Measurements from ENCODE around the gene TAX1BP3. TPM values are rescaled to one million over a fixed set of nuclear protein-coding genes. Genes with fewer than 3 reads are reported as not detected.

The TAX1BP3 gene
- total RNA-seq, 2 donors from 2014 or later = 69.6 to 86.8 TPM

- Mint-ChIP-seq H3K36me3 (ENCODE audit: low read depth) (peaks cover 34% of the 10 kb centered on the region), H3K27ac (peak overlapping the region; percentile 81), H3K27me3 (ENCODE audit: insufficient read depth) (no peaks in the 10 kb centered on the region), H3K9me3 (no peaks in the 10 kb centered on the region), H3K4me1 (peaks cover 14% of the 10 kb centered on the region), H3K4me3 (no peak overlapping the region)
- Histone ChIP-seq H3K36me3 (ENCODE audit: control insufficient read depth, insufficient read depth, low read length) (peaks cover 21% of the 10 kb centered on the region), H3K9me3 (ENCODE audit: control insufficient read depth, low read length) (no peaks in the 10 kb centered on the region), H3K9ac (ENCODE audit: extremely low read depth, low read length, poor library complexity, severe bottlenecking) (no peak overlapping the region), H3K27ac (ENCODE audit: low read depth, low read length) (no peak overlapping the region), H3K4me1 (ENCODE audit: control insufficient read depth, insufficient read depth, low read length) (peaks cover 9% of the 10 kb centered on the region), H3K27me3 (ENCODE audit: control insufficient read depth, insufficient read depth, low read length, poor library complexity, severe bottlenecking) (no peaks in the 10 kb centered on the region), H3K4me3 (ENCODE audit: low read length) (no peak overlapping the region)
- no peak for TF ChIP-seq CTCF (conservative IDR thresholded peaks at IDR 0.05)
- WGBS, 2 experiments (ENCODE audit: insufficient coverage in 1 of 2, insufficient read length in 1 of 2) = 80 to 100% methylated on average over 1 to 7 of the region's 7 CpGs
- no peak for DNase-seq
These were observed 28.3 kb downstream of the TAX1BP3 start for GRCh38 chr17:3639981-3640596.

- peak overlapping the region; percentile 80 for H3K27ac Mint-ChIP-seq
- peak overlapping the region; percentile 40 for H3K27ac ChIP-seq (ENCODE audit: low read depth, low read length)
- no peaks in the 10 kb centered on the region for H3K27me3 ChIP-seq (ENCODE audit: control insufficient read depth, insufficient read depth, low read length, poor library complexity, severe bottlenecking)
- peaks cover 27% of the 10 kb centered on the region for H3K4me1 Mint-ChIP-seq
- TF ChIP-seq CTCF (conservative IDR thresholded peaks at IDR 0.05) = no peak
- no peaks in the 10 kb centered on the region for H3K9me3 ChIP-seq (ENCODE audit: control insufficient read depth, low read length)
- peaks cover 25% of the 10 kb centered on the region for H3K36me3 ChIP-seq (ENCODE audit: control insufficient read depth, insufficient read depth, low read length)
- H3K36me3 Mint-ChIP-seq (ENCODE audit: low read depth) = peaks cover 34% of the 10 kb centered on the region
- 1 to 2% methylated on average over 17 to 31 of the region's 31 CpGs for WGBS, 2 experiments (ENCODE audit: insufficient coverage in 1 of 2, insufficient read length in 1 of 2)
- peaks cover 9% of the 10 kb centered on the region for H3K4me1 ChIP-seq (ENCODE audit: control insufficient read depth, insufficient read depth, low read length)
- H3K4me3 ChIP-seq (ENCODE audit: low read length) = peak overlapping the region; percentile 93
- H3K9ac ChIP-seq (ENCODE audit: extremely low read depth, low read length, poor library complexity, severe bottlenecking) = peak overlapping the region; percentile 77
- H3K4me3 Mint-ChIP-seq = peak overlapping the region; percentile 92
- DNase-seq = no peak
- H3K27me3 Mint-ChIP-seq (ENCODE audit: insufficient read depth) = no peaks in the 10 kb centered on the region
- no peaks in the 10 kb centered on the region for H3K9me3 Mint-ChIP-seq
These were observed 31.4 kb downstream of the TAX1BP3 start for GRCh38 chr17:3636908-3637373.

- no peak for TF ChIP-seq CTCF (conservative IDR thresholded peaks at IDR 0.05)
- Histone ChIP-seq H3K27me3 (ENCODE audit: control insufficient read depth, insufficient read depth, low read length, poor library complexity, severe bottlenecking) (no peaks in the 10 kb centered on the region), H3K4me3 (ENCODE audit: low read length) (peak within 1 kb of the TSS; percentile 93), H3K9me3 (ENCODE audit: control insufficient read depth, low read length) (no peaks in the 10 kb centered on the region), H3K36me3 (ENCODE audit: control insufficient read depth, insufficient read depth, low read length) (peaks cover 27% of the 10 kb centered on the region), H3K4me1 (ENCODE audit: control insufficient read depth, insufficient read depth, low read length) (peaks cover 9% of the 10 kb centered on the region), H3K9ac (ENCODE audit: extremely low read depth, low read length, poor library complexity, severe bottlenecking) (peak within 1 kb of the TSS; percentile 77), H3K27ac (ENCODE audit: low read depth, low read length) (peak within 1 kb of the TSS; percentile 40)
- peak; percentile 100 for DNase-seq
- 0 to 1% methylated on average over 49 to 68 of the region's 68 CpGs for WGBS, 2 experiments (ENCODE audit: insufficient coverage in 1 of 2, insufficient read length in 1 of 2)
- H3K36me3 Mint-ChIP-seq (ENCODE audit: low read depth) = peaks cover 29% of the 10 kb centered on the region
- H3K9me3 Mint-ChIP-seq = no peaks in the 10 kb centered on the region
- H3K4me3 Mint-ChIP-seq = peak within 1 kb of the TSS; percentile 92
- H3K4me1 Mint-ChIP-seq = peaks cover 26% of the 10 kb centered on the region
- no peaks in the 10 kb centered on the region for H3K27me3 Mint-ChIP-seq (ENCODE audit: insufficient read depth)
- H3K27ac Mint-ChIP-seq = peak within 1 kb of the TSS; percentile 99
These were observed 32.0 kb downstream of the TAX1BP3 start, which contains the start of the genes CTNS and SHPK for GRCh38 chr17:3636154-3636907. TSS of gene CTNS (plus strand) at chr17:3636760. CDS start at chr17:3640207, 3,447 bp downstream. TSS of gene SHPK (minus strand) at chr17:3636250. CDS start at chr17:3636219, 31 bp downstream.
